Motor neuron (in vitro differentiated cells): Measurements from ENCODE around the gene SCO2. TPM values are rescaled to one million over a fixed set of nuclear protein-coding genes. Genes with fewer than 3 reads are reported as not detected.

ENCODE experiments used
- ATAC-seq, 8 experiments: fragments of 200-7000 bp; cut with Tn5 transposase; replicated peaks in 6 of 8; 2 replicates each; pipeline ENCODE4 v1.8.0; 2021; ENCODE audit warnings: mild to moderate bottlenecking in 8 of 8, moderate library complexity in 8 of 8
- H3K27ac ChIP-seq, 2 donors: fragments of 250-450 bp; sonication (Bioruptor Pico); 2 replicates each; pipeline ENCODE4 v1.9.0; 2021; ENCODE audit warnings: antibody characterized with exemption in 2 of 2, mild to moderate bottlenecking in 2 of 2, moderate library complexity in 1 of 2
- H3K4me1 ChIP-seq, 2 donors: fragments of 250-450 bp; sonication (Bioruptor Pico); replicated peaks in 1 of 2; 2 replicates each; pipeline ENCODE4 v1.6.1; 2021; ENCODE audit warnings: antibody characterized with exemption in 2 of 2, mild to moderate bottlenecking in 2 of 2, moderate library complexity in 1 of 2
- H3K4me3 ChIP-seq, 5 donors: fragments of 250-450 bp; sonication (Bioruptor Pico); 2 replicates each; pipeline ENCODE4 v1.9.0; 2021; ENCODE audit warnings: antibody characterized with exemption in 5 of 5, mild to moderate bottlenecking in 5 of 5, moderate library complexity in 4 of 5
- WGBS, 10 experiments: fragments of 450-650 bp; shearing (Covaris generic); methylation state at CpG; one replicate each; pipeline ENCODE4 v1.0.0; 2022; 5-methylcytosine and 5-hydroxymethylcytosine counted together
- in situ Hi-C, 9 experiments: fragments of 400-800 bp; cut with MboI; loops; one replicate each; pipeline ENCODE4 v1.15.0; 2021; ENCODE audit warnings: low sequenced_read_pairs in 9 of 9, low pct_unique_long_range_greater_than_20kb in 2 of 9; ENCODE audit not compliant: unreplicated experiment in 9 of 9
- total RNA-seq, 8 experiments: library from RNA; unstranded; fragments of 300-600 nt; gene quantifications; 2 replicates each; pipeline versions ENCODE4 v1.2.3 to v1.2.4, GENCODE V29; 2022

The SCO2 gene
- total RNA-seq, 8 experiments from 2014 or later, result 0.64 to 2.2 (median 1.2) TPM

- Histone ChIP-seq H3K4me3 (no peak overlapping the region), H3K4me1 (peaks cover 14 to 18% of the 10 kb centered on the region in 2 donors), H3K27ac (no peak overlapping the region)
- 92 to 100% (median 100%) methylated on average over 1 to 4 of the region's 14 CpGs; no CpG with 5 or more reads in 7 of the 10 experiments for WGBS, 10 experiments
- in situ Hi-C loops, result no loop called here
- ATAC-seq, result no peak
Measured at GRCh38 chr22:50505276-50505775, 20.1 kb downstream of the SCO2 start.

GRCh38 chr22:50504369-50505211, 20.8 kb downstream of the SCO2 start:
- H3K4me3 ChIP-seq, result no peak overlapping the region
- no peak for ATAC-seq
- 50 to 100% methylated on average over 1 to 2 of the region's 44 CpGs; no CpG with 5 or more reads in 8 of the 10 experiments for WGBS, 10 experiments
- H3K27ac ChIP-seq, result no peak overlapping the region
- H3K4me1 ChIP-seq, result peaks cover 13% of the 10 kb centered on the region in 2 donors
- in situ Hi-C loops, result no loop called here

- no peak for ATAC-seq
- in situ Hi-C loops, result no loop called here
Measured at GRCh38 chr22:50503475-50504145, 21.8 kb downstream of the SCO2 start.

GRCh38 chr22:50502628-50503474, 22.5 kb downstream of the SCO2 start:
- Histone ChIP-seq H3K27ac (no peak overlapping the region), H3K4me3 (no peak overlapping the region), H3K4me1 (peaks cover 6 to 8% of the 10 kb centered on the region in 2 donors)
- WGBS, 10 experiments, result 95 to 100% methylated on average over 2 to 4 of the region's 24 CpGs; no CpG with 5 or more reads in 8 of the 10 experiments
- no peak for ATAC-seq
- in situ Hi-C loops, result no loop called here

More at GRCh38 chr22:50503475-50504145, 21.8 kb downstream of the SCO2 start:
- WGBS, 10 experiments, result 100% methylated on average over 2 of the region's 26 CpGs; no CpG with 5 or more reads in 9 of the 10 experiments
- no peak overlapping the region for H3K27ac ChIP-seq
- no peak overlapping the region for H3K4me3 ChIP-seq
- H3K4me1 ChIP-seq, result peaks cover 6 to 8% of the 10 kb centered on the region in 2 donors

- peaks cover 6 to 8% of the 10 kb centered on the region in 2 donors for H3K4me1 ChIP-seq
- H3K4me3 ChIP-seq, result no peak overlapping the region
- in situ Hi-C loops, result no loop called here
- no peak overlapping the region for H3K27ac ChIP-seq
- no peak for ATAC-seq
- 90 to 100% (median 93%) methylated on average over 1 to 3 of the region's 6 CpGs; no CpG with 5 or more reads in 6 of the 10 experiments for WGBS, 10 experiments
Measured at GRCh38 chr22:50502096-50502495, 23.3 kb downstream of the SCO2 start.

- no peak overlapping the region for H3K27ac ChIP-seq
- in situ Hi-C loops, result no loop called here
- ATAC-seq, result no peak
- 84 to 100% (median 97%) methylated on average over 1 to 10 of the region's 12 CpGs; no CpG with 5 or more reads in 6 of the 10 experiments for WGBS, 10 experiments
- H3K4me1 ChIP-seq, result peaks cover 0 to 2% of the 10 kb centered on the region in 2 donors
- no peak overlapping the region for H3K4me3 ChIP-seq
Measured at GRCh38 chr22:50500452-50500851, 24.9 kb downstream of the SCO2 start.

- in situ Hi-C loops, result no loop called here
- WGBS, 10 experiments, result 0 to 35% (median 10%) methylated on average over 2 to 7 of the region's 13 CpGs; no CpG with 5 or more reads in 3 of the 10 experiments
- ATAC-seq, result peak; percentile 76 to 95 (median 88)
- Histone ChIP-seq H3K4me1 (peaks cover 0 to 2% of the 10 kb centered on the region in 2 donors), H3K4me3 (no peak overlapping the region), H3K27ac (no peak overlapping the region)
Measured at GRCh38 chr22:50498322-50498890, 27.0 kb downstream of the SCO2 start.

GRCh38 chr22:50497093-50497492, 28.3 kb downstream of the SCO2 start:
- Histone ChIP-seq H3K4me1 (peaks cover 0 to 2% of the 10 kb centered on the region in 2 donors), H3K4me3 (no peak overlapping the region), H3K27ac (no peak overlapping the region)
- in situ Hi-C loops, result no loop called here
- ATAC-seq, result no peak
- 35 to 100% (median 86%) methylated on average over 1 to 6 of the region's 6 CpGs; no CpG with 5 or more reads in 1 of the 10 experiments for WGBS, 10 experiments

GRCh38 chr22:50490531-50491308, 34.7 kb downstream of the SCO2 start:
- in situ Hi-C loops, result no loop called here
- no peak overlapping the region for H3K4me3 ChIP-seq
- 74 to 86% (median 78%) methylated on average over 2 to 15 of the region's 27 CpGs; no CpG with 5 or more reads in 3 of the 10 experiments for WGBS, 10 experiments
- no peaks in the 10 kb centered on the region for H3K4me1 ChIP-seq
- ATAC-seq, result no peak
- H3K27ac ChIP-seq, result no peak overlapping the region

GRCh38 chr22:50489363-50490243, 35.8 kb downstream of the SCO2 start:
- 0 to 85% (median 81%) methylated on average over 1 to 7 of the region's 31 CpGs; no CpG with 5 or more reads in 7 of the 10 experiments for WGBS, 10 experiments
- no peak overlapping the region for H3K4me3 ChIP-seq
- no peaks in the 10 kb centered on the region for H3K4me1 ChIP-seq
- ATAC-seq, result no peak
- H3K27ac ChIP-seq, result no peak overlapping the region
- in situ Hi-C loops, result no loop called here

GRCh38 chr22:50488886-50489285, 36.5 kb downstream of the SCO2 start:
- no CpG with 5 or more reads among the region's 19 CpGs for WGBS, 10 experiments
- Histone ChIP-seq H3K27ac (no peak overlapping the region), H3K4me3 (no peak overlapping the region), H3K4me1 (no peaks in the 10 kb centered on the region)
- no peak for ATAC-seq
- in situ Hi-C loops, result no loop called here
